ENCODE data around the gene PRDM16.

DNA sequence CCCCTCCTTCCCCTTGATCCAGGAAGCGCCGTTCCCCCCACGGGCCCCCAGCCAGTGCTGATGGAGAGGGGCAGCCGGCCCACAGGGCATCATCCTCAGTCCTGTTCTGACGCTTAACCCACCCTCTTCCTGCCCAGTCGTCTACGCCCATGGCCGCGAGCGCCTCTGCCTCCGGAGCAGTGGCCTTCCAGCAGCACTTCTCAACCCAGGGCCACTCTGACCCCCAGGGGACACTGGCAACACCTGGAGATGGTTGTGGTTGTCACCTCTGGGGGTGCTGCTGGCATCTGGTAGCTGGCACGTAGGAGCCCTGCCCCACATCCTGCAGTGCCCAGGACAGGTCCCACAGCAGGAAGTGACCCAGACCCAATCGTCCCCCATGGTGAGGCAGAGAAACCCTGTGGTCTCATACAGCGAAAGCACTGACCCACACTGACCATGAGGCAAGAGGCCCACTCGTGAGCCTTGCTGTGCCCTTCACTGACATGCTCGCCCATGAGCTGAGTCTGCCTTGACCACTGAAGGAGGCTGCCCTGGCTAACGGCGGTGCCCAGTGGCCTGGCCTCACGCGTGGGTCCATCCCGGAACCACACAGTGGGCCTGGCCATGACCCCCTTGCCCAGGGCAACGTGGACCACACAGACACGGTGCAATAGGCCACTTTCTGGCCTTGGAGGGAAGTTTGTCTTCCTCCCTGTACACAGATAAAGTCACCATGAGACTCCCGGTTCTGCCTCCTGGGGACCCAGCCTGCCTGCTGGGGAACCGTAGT lies 288.7 kb downstream of the PRDM16 start:
- TF ChIP-seq, protein P1, sequence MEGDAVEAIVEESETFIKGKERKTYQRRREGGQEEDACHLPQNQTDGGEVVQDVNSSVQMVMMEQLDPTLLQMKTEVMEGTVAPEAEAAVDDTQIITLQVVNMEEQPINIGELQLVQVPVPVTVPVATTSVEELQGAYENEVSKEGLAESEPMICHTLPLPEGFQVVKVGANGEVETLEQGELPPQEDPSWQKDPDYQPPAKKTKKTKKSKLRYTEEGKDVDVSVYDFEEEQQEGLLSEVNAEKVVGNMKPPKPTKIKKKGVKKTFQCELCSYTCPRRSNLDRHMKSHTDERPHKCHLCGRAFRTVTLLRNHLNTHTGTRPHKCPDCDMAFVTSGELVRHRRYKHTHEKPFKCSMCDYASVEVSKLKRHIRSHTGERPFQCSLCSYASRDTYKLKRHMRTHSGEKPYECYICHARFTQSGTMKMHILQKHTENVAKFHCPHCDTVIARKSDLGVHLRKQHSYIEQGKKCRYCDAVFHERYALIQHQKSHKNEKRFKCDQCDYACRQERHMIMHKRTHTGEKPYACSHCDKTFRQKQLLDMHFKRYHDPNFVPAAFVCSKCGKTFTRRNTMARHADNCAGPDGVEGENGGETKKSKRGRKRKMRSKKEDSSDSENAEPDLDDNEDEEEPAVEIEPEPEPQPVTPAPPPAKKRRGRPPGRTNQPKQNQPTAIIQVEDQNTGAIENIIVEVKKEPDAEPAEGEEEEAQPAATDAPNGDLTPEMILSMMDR (IDR thresholded peaks at IDR 0.05; ENCODE audit: low read length), result no peak
- no peak for TF ChIP-seq EZH2 (optimal IDR thresholded peaks at IDR 0.05; ENCODE audit: low read depth, low read length)
